Neural cell (in vitro differentiated cells): Measurements from ENCODE around the gene IL31.

ENCODE experiments used
- EZH2 ChIP-seq: fragments of 200-600, 300-800 bp; shearing (Covaris generic), sonication (generic); IDR thresholded peaks from 2 replicates; pipeline ENCODE4 v1.6.1; 2014; ENCODE audit warnings: antibody characterized with exemption, low read length, borderline replicate concordance, mild to moderate bottlenecking; ENCODE audit not compliant: insufficient read depth, poor library complexity, severe bottlenecking
- POLR2AphosphoS5 ChIP-seq: IDR thresholded peaks from 2 replicates; pipeline ENCODE4 v1.6.1; 2012
- TF ChIP-seq, protein P1 (sequence below): fragments of 450-650 bp; IDR thresholded peaks from 2 replicates; pipeline ENCODE4 v1.5.1; 2014; ENCODE audit warnings: antibody characterized with exemption, mild to moderate bottlenecking, moderate library complexity; ENCODE audit not compliant: poor library complexity, severe bottlenecking

DNA sequence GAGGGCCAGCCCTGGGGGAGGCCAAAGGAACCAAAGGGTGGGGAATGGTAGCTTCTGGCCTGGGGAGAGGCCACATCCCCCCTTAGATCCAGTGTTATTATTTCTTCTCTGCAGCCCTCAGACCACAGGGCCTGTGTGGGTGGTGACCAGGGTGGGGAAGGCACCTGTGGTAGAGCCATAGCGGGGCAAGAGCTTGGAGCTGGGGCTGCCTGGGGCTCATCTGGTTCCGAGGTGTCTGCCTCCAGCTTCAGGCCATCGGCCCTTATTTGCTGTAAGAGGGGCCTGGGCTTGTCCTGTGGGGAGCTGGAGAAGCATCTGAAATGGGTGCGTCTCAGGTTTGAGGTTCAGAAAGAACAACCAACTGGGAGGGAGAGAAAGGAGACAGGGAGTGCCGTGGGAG lies 27.4 kb upstream of the IL31 start:
- TF ChIP-seq, protein P1, sequence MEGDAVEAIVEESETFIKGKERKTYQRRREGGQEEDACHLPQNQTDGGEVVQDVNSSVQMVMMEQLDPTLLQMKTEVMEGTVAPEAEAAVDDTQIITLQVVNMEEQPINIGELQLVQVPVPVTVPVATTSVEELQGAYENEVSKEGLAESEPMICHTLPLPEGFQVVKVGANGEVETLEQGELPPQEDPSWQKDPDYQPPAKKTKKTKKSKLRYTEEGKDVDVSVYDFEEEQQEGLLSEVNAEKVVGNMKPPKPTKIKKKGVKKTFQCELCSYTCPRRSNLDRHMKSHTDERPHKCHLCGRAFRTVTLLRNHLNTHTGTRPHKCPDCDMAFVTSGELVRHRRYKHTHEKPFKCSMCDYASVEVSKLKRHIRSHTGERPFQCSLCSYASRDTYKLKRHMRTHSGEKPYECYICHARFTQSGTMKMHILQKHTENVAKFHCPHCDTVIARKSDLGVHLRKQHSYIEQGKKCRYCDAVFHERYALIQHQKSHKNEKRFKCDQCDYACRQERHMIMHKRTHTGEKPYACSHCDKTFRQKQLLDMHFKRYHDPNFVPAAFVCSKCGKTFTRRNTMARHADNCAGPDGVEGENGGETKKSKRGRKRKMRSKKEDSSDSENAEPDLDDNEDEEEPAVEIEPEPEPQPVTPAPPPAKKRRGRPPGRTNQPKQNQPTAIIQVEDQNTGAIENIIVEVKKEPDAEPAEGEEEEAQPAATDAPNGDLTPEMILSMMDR = no peak
- TF ChIP-seq EZH2 (no peak), POLR2AphosphoS5 (no peak)
